ENCODE data around the gene SH3PXD2A.

GRCh38 chr10:103849880-103850571 lies 5.3 kb downstream of the SH3PXD2A start:
- TF ChIP-seq CTCF (conservative IDR thresholded peaks at IDR 0.05): no peak
- no peak for TF ChIP-seq ZFX (IDR thresholded peaks at IDR 0.05)

Data from C4-2B (cell line).